Umbilical cord (tissue), 2 donors: ENCODE data around the gene CREB5. TPM values are rescaled to one million over a fixed set of nuclear protein-coding genes. Genes with fewer than 3 reads are reported as not detected.
"Not testable (repeated sequence)": the region's sequence is repeated elsewhere in the genome, so short reads cannot be mapped to it uniquely, and the experiment has no call there.

Source experiments
- DNase-seq: peaks from one replicate; pipeline ENCODE4 v3.0.0-alpha.2; 2015; ENCODE audit warnings: low spot score
- total RNA-seq: library from RNA; depleted of rRNA; stranded (reverse); fragments of >200 nt; gene quantifications from one replicate; pipeline ENCODE4 v1.2.3, GENCODE V29; 2014; ENCODE audit warnings: low replicate concordance; ENCODE audit not compliant: insufficient read depth

The CREB5 gene, protein sequence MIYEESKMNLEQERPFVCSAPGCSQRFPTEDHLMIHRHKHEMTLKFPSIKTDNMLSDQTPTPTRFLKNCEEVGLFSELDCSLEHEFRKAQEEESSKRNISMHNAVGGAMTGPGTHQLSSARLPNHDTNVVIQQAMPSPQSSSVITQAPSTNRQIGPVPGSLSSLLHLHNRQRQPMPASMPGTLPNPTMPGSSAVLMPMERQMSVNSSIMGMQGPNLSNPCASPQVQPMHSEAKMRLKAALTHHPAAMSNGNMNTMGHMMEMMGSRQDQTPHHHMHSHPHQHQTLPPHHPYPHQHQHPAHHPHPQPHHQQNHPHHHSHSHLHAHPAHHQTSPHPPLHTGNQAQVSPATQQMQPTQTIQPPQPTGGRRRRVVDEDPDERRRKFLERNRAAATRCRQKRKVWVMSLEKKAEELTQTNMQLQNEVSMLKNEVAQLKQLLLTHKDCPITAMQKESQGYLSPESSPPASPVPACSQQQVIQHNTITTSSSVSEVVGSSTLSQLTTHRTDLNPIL
- 17.8 TPM for total RNA-seq

DNA sequence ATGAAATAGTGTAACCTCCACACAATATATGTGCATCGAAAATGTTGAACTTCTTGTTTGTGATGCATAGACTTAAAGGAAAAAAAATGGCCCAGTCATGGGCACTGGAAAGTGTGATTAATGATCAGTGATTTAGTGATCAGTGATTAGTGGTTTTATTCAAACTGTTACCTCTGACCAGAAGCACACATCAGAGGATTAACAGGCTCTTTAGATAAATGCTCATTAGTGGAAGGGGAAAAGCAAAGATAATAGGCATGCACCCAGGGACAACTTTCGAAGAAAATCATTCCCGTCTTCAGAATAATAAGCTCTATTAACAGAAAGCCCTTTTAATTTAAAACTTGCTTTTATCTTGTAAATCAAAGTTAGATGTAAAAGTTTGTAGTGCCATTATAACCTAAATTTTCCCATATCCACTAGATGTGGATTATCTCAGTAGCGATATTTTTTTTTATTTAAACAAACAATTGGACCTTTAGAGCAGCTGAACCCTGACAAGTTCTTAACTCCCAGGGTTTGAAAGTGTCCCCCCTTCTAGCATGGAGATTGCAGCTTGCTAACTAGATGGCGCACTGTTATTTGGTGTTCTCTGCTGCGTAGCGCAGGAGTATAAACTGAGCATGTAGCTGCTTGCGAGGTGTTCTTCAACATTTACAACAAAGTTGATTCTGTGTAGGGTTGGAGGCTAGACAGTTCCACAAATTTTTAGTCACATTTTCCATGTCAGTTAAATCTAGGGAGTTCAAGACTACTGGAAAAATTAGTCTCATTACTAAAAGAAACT lies at the start of gene CREB5:
Gene CREB5, plus strand, starts transcription at position 643 of the 787 bp plus-strand sequence. CDS start 397 bp downstream, outside the sequence.
- DNase-seq = peak; percentile 47

DNA sequence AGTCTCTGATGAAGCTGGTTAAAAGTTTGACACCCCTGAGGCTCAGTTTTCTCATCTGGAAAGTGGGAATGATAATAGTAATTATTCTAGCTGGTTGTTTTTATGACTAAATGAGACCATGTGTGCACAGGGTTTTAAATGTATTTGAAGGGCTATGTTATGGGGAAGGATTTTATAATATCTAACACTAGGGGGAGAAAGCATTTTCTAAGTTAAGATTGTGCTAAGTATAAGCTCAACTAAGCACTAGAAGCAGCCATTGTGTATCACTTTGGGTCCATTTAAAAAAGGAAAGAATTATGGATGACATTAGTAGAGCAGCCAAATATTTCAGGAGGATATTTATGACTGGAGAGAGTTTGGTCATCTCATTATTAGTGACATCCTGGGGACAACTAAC lies 49.5 kb upstream of the CREB5 start:
- no peak for DNase-seq

DNA sequence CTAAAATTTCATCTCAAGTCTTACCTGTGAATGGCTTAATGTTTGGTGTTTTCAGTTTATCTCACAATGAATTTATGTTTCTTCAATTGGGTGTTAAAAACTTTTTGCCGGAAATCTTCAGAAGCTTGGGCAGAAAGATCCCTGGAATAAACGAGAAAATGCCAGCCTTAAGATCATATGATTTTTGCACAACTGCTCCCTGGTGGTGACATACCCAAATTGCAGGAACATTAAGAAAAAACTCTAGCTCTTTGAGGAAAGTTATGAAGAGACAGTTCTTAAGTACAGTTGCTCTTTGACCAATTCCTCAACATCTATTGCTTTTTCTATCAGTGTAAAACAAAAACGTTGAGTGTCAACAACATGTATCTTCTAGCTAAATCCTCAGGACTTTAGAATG lies 48.2 kb upstream of the CREB5 start:
- DNase-seq = no peak

DNA sequence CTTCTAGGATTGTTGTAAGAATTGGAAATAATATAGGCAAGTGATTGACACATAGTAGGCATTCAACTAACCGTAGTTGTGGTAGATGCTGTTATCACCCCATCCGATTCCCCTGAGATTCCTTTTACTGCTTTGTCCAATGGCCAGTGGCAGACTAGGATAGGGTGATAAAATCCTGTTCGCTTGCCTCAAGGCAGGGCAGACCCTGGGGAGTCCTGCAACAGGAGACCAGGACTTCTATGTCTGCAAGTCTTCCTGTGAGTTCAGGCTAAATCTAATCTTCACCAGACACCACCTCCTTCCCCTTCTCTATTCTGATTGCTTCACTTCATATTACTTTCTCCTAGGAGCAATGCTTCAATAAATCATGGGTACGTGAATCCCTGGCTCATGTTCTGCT lies 42.8 kb upstream of the CREB5 start:
- DNase-seq = no peak

DNA sequence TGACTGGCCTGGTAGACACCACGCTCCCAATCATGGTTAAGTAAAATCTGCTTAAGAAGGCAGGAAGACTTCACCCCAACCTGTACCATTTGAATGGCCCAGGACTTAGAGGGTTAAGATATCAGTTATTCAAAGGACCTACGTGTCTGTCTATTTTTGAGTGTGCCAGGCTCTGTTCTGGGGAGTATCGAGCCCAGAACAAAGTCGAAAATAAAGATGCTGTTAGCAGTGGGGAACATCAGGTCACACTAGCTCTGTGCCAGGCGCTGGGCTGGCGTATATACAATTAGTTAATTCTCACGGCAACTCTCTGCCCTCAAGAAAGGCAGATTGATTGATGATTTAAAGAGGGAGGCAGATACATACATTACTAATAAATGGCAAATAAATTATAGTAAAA lies 40.5 kb upstream of the CREB5 start:
- DNase-seq = no peak

DNA sequence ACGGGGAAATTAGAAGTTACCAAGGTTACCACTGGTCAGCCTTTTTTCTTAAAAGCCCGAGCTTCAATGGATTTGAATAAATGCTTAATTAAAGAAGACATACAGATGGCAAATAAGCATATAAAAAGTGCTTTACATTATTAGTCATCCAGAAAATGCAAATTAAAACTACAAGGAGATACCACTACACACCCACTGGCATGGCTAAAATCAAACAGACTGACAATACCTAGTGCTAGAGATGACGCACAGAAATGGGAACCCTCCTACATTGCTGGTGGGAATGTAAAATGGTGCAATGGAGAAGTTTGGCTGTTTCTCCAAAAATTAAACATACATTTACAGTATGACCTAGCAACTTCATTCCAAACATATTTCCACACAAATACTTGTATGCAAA lies 38.3 kb upstream of the CREB5 start:
- no peak for DNase-seq

DNA sequence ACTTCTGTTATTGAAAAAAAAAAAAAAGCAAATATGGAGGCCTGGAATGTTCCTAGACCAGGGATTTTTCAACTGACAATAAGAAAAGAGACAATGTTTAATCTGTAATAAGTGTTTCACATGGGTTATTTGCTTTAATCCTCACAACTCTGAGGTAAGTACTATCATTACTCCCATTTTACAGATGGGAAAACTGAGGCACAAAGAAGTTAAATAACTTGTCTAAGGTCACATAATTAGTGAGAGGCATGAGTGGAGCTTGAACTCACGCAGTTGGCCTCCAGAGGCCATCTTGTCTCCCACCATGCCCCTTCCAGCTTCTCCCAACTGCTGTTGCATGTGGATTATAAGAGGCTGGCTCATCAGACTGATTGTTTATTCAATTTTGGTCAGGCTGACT lies 36.6 kb upstream of the CREB5 start:
- no peak for DNase-seq

DNA sequence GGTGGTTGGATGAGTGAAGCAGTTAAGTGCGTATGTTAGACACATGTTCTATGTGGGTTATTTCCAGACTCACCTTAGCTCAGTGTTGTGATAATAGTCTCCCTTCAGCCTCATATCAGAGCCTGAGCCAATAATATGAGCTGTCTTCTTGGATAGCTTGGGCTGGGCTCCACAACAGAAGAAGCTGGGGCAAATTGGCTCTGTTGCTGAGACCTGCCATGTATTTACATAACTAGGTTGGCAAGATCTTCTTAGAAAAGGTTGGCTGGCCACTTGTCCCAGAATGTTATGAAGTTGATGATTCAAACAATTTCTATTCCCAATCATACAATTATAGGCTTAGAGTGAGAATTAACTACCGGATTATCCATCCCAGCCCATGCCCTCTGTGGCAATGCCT lies 35.7 kb upstream of the CREB5 start:
- DNase-seq = no peak

DNA sequence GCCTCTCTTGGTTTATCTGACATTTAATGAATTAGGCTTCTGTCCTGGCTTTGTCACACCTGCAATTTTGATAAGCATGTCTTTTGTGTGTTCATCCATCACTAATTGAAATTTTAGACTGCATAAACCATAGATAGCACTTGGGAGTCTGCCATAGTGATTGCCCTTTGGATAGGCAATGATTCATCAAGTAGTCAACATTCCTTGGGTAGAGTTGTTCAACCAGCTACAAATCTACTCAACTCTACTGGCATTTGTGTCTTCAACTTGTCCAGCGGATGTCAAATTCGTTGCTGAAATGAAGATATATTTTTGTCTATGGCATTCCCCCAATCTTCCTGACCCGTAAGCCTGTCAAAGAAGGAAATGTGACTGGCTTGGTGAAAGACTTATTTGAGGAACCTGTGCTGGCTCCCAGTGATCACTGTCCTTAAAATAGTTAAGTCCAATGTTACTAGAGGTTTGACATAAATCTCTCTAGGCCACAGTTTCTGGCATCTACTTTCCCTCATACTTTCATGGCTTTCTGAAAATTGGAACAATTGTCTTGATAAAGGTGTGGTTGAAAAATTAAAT lies 33.7 kb upstream of the CREB5 start:
- no peak for DNase-seq

DNA sequence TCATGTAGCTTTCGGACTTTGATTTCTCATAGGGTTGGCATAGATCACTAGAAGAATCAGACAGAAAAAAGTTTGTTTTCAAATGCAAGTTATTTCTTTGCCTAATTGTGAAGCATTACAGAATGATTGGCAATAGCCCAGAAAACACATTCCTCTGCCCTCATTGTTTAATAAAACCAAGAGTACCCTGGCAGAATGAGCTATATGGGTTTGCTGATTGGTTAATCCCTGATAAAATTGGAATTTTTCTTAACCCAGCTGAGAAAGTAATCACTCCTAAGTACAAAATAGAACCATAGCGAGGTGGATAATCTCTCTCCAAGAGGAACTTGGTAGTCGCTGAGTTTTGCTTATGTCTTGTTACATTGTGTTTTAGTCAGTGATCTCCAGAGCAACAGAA lies 30.9 kb upstream of the CREB5 start:
- DNase-seq = no peak

DNA sequence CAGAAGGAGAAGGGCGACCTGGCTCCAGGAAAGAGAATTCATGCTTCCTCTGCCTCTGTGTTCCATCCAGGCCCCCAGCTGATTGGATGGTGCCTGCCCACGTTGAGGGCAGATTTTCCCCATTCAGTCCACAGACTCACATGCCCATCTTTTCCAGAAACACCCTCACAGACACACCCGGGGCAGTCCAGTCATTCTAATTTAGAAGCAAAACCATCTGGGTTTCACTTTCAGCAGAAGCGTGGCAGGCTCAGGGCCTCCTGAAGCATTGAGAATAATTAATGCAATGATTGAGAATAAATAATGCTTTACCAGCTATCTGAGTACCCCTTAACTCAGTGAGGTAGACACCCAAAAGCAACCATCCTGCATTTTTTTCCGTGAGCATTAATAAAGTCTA lies 30.2 kb upstream of the CREB5 start:
- no peak for DNase-seq

DNA sequence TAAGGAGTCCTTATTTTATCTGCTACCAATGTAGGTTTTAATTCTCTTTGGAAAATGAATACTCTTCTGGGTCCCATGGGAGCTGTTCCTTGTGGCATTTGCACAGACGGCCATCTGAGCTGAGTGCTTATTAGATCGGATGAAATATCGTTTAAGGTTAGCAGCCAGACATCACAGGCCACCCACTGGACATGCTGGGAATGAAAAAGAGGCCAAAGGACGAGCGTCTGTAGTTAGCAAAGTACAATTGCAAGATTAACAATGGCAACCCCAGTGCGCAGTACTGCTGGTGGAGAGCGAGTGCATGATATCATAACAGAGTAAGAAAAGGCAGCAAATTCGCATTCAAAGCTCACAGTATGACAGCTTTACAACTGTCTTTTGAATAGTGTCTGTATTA lies 28.3 kb upstream of the CREB5 start:
- DNase-seq = no peak

DNA sequence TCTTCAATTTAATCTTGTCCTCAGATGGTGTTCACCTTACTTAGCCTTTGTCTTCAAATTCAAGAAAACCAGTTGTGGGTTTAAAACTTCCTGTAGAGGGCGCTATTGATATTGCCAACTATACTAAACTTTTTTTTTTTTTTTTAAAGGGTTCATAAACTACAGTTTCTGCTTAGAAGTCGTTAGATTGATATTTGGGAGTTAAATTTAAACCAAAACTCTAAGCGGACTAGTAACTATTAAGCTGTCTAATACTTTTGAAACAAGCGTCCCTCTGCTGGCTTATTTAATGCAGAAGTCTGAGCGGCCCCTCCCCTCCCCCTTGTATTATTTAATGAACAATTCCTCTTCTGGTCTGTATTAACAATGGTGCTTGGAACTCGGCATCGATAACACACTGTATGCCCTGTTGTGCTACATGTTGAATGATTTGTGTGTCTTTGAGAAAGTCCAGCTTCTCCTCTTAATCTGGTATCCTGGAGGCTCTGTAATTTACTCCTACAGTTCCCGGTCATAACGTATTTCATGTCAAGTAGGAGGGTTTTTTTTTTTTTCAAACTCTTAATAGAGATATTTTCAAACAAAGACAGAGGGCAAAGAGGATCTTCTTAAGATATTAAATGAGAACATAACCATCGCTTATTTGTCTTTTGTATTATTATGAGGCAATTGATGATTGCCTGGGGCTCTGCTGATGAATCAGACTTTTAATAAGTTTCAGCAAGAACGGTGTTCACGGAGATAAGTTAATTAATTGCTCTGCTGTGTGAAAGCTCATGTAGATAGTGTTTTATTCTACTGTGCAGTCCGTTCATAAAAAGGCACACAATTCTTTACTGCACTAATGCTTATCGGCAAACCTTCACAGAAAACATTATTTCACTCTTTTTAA lies 22.6 kb upstream of the CREB5 start:
- DNase-seq = peak; percentile 80

DNA sequence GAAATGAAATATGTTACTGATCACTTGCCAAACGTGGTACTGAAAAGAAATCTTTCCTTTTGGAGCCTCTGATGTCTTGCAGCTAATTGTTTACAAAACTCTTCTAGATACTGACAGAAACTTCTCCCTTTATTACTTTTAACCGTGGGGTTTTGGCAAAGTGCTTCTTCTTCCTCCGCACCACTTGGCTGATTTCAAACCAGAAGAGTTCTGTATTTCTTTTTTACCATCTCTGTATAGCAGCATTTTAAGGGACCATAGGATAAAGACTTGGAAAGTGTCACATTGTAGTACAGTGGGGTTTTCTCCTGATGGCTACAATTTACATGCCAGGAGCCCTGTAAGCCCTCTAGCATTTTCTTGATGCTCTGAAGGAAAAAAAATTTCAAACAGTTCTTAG lies 21.9 kb upstream of the CREB5 start:
- DNase-seq = no peak

DNA sequence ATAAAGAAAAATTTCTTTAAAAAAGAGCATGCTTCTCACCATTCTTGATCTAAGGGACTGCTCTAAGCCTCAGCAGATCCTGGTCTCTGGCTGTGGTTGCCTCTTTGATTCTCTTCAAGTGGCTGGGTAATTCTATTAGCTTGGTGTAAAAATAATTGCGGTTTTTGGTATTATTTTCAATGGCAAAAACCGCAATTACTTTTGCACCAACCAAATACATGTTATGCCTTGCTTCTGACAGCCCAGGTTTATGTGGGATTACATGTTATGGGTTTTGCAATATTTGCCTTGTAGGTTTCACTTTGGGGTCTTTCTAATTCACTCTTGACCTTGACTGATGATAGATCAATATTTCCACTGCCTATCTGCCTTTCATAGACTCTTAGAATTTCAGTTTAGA lies 20.0 kb upstream of the CREB5 start:
- no peak for DNase-seq

DNA sequence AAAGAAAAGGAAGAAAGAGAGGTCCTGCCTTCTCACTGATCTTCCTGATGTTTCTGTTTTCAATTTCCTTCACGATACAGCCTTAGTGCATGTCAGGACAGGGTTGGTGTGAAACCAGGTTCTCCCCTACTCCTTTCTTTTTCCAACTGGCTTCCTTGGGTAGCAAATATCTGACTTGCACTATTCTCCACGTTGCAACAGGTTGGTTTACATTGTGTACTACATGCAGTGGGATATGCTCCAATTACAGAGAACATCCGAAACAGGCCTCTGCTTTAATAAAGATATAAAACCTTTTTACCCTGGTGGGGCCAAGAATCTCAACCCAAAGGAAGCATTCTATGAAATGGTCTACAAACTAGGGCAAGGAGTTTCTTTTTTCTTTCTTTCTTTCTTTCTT lies 16.9 kb upstream of the CREB5 start:
- DNase-seq = no peak

DNA sequence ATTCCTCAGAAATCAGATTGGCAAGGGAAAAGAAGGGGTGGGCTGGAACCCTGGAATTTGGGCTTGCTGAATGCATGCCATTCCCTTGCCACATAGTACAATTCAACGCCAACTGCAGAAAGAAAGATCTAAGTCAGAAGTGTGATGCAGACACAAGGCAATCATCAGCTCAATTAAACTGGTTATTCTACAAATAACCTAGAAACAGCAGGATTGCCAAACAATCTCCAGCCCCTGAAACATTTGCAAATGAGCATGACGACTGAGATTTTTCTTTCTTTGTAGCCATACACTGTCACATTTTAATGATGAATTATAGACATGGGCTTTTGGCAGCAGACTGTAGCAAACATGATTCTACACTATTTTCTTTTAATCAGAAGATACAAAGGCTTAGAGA lies 16.5 kb upstream of the CREB5 start:
- no peak for DNase-seq

DNA sequence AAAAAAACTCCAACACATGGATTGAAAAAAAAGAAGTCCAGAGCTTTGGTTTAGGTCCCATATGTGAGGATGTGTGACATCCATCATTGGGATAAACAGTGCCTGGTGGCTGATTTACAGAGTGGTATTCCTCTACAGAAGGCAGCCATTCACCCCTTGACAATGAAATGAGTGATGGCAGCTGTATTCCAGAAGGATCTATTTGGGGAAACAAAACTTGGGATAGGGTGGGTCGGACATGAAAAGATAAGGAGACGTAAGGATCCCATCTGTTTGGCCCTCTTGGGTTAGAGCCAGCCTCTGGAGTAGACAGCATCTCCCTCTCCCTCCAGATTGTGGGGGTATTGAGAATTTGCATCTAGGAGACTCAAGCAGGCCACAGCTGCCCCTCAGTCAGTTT lies 15.2 kb upstream of the CREB5 start:
- no peak for DNase-seq

DNA sequence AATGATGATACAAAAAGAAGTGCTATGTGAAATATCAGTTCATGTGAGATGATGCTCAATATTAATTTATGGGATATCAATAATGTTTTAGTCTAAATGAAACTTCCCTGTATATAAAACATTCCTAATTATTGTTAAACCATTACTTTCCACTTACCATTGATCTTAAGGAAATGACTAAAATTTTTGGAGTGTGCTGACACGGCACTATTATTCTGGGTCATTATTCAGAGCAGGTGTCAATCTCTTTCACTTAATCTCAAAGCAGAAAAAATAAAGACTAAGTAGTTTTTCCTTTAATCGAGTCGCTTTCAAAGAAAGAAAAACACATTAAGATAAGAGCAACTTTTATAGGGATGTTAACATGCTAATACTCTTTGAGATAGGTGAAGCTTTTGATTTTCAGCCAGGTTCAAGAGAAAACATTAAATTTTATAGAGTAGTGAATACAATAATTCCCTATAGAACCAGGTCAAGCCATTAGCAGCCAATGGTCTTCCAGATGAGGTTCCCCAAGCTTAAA lies 11.4 kb upstream of the CREB5 start:
- no peak for DNase-seq

DNA sequence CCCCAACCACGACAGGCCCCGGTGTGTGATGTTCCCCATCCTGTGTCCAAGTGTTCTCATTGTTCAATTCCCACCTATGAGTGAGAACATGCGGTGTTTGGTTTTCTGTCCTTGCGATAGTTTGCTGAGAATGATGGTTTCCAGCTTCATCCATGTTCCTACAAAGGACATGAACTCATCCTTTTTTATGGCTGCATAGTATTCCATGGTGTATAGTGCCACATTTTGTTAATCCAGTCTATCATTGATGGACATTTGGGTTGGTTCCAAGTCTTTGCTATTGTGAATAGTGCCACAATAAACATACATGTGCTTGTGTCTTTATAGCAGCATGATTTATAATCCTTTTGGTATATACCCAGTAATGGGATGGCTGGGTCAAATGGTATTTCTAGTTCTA lies 10.8 kb upstream of the CREB5 start:
- DNase-seq = not testable (repeated sequence)

DNA sequence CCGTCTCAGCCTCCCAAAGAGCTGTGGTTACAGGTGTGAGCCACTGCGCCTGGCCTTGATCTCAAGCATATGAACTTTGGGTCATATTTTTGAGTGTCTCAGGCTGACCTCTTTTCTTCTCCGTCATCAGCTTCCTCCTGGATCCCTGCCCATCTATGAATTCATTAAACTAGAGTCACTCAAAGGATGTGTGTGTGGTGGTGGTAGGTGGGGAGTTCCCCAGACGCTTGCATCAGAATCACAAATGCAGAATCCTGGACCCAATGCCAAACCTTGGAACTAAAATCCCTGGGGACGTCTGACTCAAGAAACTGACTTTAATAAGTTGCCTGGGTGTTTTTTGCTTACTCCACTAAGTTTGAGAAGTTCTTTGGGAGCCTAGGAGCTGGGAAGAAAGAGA lies 6.7 kb upstream of the CREB5 start:
- DNase-seq = no peak
